SK-N-MC (cell line): ENCODE measurements around the gene SMIM29.

Experiments
- DNase-seq: peaks from one replicate; pipeline ENCODE4 v3.0.0-alpha.2; 2011; ENCODE audit warnings: low read depth, low spot score
- H3K27ac ChIP-seq: fragments of 200-600 bp; sonication (generic); 2 replicates; pipeline ENCODE4 v1.5.1; 2016; ENCODE audit warnings: mixed run types
- H3K36me3 ChIP-seq: fragments of 200-600 bp; sonication (generic); 2 replicates; pipeline ENCODE4 v1.6.1; 2017; ENCODE audit warnings: antibody characterized with exemption, low read length, mixed read lengths; ENCODE audit not compliant: insufficient read depth
- H3K4me3 ChIP-seq: fragments of 200-600 bp; sonication (generic); 2 replicates; pipeline ENCODE4 v1.5.1; 2016
- H3K9ac ChIP-seq: fragments of 200-600 bp; sonication (generic); 2 replicates; pipeline ENCODE4 v1.8.0; 2017; ENCODE audit warnings: mixed run types, mixed read lengths; ENCODE audit not compliant: insufficient read length
- H3K9me3 ChIP-seq: fragments of 200-600 bp; sonication (generic); 2 replicates; pipeline ENCODE4 v1.6.1; 2017; ENCODE audit warnings: low read depth, mild to moderate bottlenecking, antibody characterized with exemption, low read length, moderate library complexity, mixed read lengths
- EZH2 ChIP-seq: fragments of 200-600 bp; sonication (generic); IDR thresholded peaks from one replicate; pipeline ENCODE4 v1.6.1; 2017; ENCODE audit warnings: antibody characterized with exemption
- FOXP2 ChIP-seq: optimal IDR thresholded peaks from 2 replicates; pipeline ENCODE3; 2011; ENCODE audit warnings: mild to moderate bottlenecking, moderate library complexity; ENCODE audit not compliant: insufficient read depth; ENCODE audit errors: extremely low read length, control extremely low read depth
- POLR2AphosphoS5 ChIP-seq: IDR thresholded peaks from 2 replicates; pipeline ENCODE4 v1.6.1; 2012; ENCODE audit warnings: mild to moderate bottlenecking, low read depth, low read length, borderline replicate concordance

Gene SMIM29

DNA sequence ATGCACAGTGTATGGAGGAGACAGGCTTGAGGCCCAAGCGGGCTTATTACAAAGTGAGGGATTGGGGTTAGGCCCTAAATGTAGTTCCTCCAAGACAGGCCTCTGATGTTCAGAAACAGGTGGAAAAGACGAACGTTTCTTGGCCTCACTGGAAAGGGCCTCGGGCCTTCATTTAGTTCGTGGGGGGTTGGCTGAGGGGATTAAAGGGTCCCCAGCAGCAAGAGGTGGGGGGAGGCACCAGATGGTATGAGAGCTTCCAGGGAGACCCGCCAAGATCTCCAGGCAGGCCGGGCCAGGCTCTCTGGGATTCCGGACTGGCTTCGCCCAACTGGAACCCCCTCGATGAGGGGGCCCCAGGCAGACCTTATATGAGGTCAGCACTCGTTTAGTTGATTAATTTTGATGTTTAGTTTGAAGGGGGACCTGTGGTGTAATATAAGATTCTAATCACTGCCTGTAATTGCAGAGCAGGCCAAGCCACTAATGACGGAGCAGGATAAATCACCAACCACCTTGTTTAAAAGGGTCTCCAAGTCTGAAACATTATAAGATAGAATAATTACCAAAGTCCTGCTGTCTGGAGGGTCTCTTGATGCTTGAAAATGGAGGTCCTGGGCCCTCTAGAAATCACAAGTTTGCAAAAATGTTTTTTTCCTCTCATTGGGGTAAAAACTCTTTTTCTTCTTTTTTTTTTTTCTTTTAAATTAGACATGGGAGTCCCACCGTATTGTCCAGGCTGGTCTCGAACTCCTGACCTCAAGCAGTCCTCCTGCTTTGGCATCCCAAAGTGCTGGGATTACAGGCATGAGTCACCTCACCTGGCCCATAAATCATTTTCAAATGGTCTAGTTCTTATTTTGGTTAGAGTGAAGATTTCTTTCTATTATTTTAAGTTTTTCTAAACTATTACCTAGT lies 10.0 kb downstream of the SMIM29 start:
- Histone ChIP-seq H3K27ac (peak overlapping the region; percentile 92), H3K36me3 (peaks cover 45% of the 10 kb centered on the region), H3K4me3 (peak overlapping the region; percentile 96), H3K9me3 (no peaks in the 10 kb centered on the region), H3K9ac (peak overlapping the region; percentile 98)
- TF ChIP-seq EZH2 (no peak), FOXP2 (no peak), POLR2AphosphoS5 (no peak; the same call in 1 of the 2 replicates)
- no peak for DNase-seq

DNA sequence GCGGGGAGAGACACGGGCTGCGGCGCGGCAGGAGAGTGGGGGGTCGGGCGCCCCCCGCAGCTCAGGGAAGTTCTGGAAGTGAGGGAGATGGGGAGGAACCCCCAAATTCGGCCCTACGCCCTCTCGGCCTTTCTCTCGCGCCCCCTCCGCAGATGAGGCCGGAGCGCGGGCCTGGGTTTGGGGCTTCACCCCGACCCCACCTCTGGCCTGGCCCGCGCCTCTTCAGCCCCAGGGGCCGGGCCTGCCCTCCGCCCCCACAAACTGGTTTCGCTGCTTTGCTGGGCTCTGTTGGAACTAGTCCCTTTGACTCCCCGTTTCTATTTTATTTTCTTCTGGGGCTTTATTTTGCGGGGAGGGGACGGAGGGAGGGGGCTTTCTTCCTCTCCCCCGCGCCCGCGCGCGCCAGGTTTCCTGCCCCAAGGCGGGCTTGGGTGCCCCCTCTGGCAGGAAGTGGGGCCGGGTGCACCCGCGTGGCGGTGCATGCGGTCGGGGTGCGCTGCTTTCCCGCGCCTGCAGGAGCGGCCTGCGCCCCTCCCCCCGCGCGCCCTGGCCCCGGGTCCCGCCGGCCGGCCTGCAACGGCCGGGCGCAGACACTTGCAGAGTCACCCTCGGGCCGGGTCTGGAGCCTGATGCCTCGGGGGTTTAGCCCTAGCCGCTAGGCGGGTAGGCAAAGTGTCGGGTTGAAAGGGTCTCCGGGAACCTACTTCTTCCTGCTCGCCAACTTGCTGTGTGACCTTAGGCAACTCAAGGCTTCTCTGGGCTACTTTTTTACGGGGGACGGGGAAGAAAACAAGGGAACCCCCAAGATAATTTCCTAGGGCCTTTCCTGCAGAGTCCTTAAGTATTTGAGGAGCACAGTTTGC lies 10.9 kb downstream of the SMIM29 start:
- no peak for DNase-seq
- Histone ChIP-seq H3K27ac (peak overlapping the region; percentile 92), H3K36me3 (peaks cover 37% of the 10 kb centered on the region), H3K4me3 (peak overlapping the region; percentile 96), H3K9me3 (no peaks in the 10 kb centered on the region), H3K9ac (peak overlapping the region; percentile 98)
- TF ChIP-seq EZH2: no peak
- peak; percentile 36 for TF ChIP-seq POLR2AphosphoS5

DNA sequence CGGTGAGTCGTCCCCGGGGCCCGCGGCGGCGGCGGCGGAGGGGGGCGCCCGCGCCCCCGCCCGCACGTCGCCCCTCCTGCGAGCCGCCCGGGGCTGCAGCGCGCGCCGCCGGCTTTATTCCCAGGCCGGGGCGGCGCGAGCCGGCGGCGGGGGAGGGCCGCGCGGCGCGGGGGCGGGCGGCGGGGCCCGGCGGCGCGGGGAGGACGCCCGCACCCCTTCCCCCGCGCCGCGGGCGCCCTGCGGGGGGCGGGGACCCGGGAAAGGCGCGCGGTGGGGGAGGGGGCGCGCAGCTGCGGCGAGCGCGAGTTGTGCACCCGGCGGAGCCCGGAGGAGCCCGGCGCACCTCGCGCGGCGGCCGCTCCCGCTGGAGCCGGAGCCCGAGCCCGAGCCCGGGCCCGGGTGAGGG lies 11.5 kb downstream of the SMIM29 start:
- H3K9me3 ChIP-seq: no peaks in the 10 kb centered on the region
- peak overlapping the region; percentile 92 for H3K27ac ChIP-seq
- DNase-seq: no peak
- peak overlapping the region; percentile 98 for H3K9ac ChIP-seq
- H3K4me3 ChIP-seq: peak overlapping the region; percentile 96
- no peak for TF ChIP-seq EZH2
- TF ChIP-seq FOXP2: no peak
- no peak; the same call in 1 of the 2 replicates for TF ChIP-seq POLR2AphosphoS5
- peaks cover 31% of the 10 kb centered on the region for H3K36me3 ChIP-seq

DNA sequence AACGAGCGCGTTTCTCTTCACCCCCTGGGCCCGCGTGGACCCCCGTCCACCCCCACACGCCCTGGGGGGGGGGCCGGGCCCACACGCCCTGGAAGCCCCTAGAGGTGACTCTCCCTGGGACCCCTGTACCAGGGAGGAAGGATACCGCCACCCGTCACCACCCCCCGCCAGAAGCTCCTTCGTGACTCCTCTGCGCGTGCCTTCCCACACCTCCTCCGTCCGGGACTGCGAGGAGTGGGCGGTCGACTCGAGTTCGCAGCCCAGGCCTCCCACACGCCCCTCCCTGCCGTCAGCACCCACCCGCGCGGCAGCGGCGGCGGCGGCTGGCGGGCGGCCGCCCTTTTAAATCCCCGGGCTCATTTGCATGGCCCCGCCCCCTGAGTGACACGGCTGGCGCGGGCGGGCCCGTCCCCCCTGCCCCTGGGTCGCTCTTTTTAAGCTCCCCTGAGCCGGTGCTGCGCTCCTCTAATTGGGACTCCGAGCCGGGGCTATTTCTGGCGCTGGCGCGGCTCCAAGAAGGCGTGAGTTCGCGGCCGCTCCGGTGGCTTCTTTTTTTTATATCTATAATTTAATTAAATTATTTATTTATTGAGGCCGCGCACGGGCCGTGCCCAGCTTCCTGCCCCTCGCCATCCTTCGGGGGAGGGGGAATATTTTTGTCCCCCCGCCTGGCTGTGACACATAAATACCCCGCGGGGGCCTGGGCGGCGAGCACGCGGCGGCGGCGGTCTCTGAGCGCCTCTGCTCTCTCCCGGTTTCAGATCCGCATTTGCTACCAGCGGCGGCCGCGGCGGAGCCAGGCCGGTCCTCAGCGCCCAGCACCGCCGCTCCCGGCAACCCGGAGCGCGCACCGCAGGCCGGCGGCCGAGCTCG lies 12.1 kb downstream of the SMIM29 start, which contains the start of gene HMGA1:
Gene HMGA1 (plus strand): TSS at position 431 of the 873 bp plus-strand sequence. CDS start 3,908 bp downstream, outside the sequence.
- Histone ChIP-seq H3K27ac (peak within 1 kb of the TSS; percentile 92), H3K9me3 (no peaks in the 10 kb centered on the region), H3K9ac (peak within 1 kb of the TSS; percentile 98), H3K36me3 (peaks cover 25% of the 10 kb centered on the region), H3K4me3 (peak within 1 kb of the TSS; percentile 96)
- TF ChIP-seq POLR2AphosphoS5 (peak; percentile 95), EZH2 (no peak), FOXP2 (no peak)
- DNase-seq: peak; percentile 26

DNA sequence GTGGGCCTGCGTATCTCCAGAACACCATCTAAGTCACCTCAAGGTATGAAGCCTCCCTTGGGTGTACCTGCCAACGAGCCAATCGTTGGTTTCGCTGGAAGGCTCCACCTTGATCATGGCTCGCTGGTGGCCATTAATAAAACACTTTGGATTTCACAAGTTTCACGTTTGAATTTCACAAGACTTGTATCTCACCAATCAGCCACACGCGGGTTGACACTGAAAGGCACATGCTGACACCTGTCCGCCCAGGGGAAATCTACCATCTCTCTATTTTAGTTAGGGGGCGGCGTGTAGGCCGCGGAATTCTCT lies 12.7 kb downstream of the SMIM29 start:
- TF ChIP-seq FOXP2 (no peak), EZH2 (no peak), POLR2AphosphoS5 (no peak)
- no peak overlapping the region for H3K27ac ChIP-seq

GRCh38 chr6:34235307-34236130 lies 13.3 kb downstream of the SMIM29 start:
- Histone ChIP-seq H3K36me3 (peaks cover 13% of the 10 kb centered on the region), H3K27ac (no peak overlapping the region), H3K4me3 (no peak overlapping the region), H3K9me3 (no peaks in the 10 kb centered on the region), H3K9ac (no peak overlapping the region)
- TF ChIP-seq POLR2AphosphoS5 (no peak), FOXP2 (no peak), EZH2 (no peak)
- DNase-seq: no peak

More for the DNA sequence above, 12.7 kb downstream of the SMIM29 start:
- Histone ChIP-seq H3K9ac (peak overlapping the region; percentile 55), H3K36me3 (peaks cover 19% of the 10 kb centered on the region), H3K9me3 (no peaks in the 10 kb centered on the region), H3K4me3 (peak overlapping the region; percentile 77)
- DNase-seq: no peak

DNA sequence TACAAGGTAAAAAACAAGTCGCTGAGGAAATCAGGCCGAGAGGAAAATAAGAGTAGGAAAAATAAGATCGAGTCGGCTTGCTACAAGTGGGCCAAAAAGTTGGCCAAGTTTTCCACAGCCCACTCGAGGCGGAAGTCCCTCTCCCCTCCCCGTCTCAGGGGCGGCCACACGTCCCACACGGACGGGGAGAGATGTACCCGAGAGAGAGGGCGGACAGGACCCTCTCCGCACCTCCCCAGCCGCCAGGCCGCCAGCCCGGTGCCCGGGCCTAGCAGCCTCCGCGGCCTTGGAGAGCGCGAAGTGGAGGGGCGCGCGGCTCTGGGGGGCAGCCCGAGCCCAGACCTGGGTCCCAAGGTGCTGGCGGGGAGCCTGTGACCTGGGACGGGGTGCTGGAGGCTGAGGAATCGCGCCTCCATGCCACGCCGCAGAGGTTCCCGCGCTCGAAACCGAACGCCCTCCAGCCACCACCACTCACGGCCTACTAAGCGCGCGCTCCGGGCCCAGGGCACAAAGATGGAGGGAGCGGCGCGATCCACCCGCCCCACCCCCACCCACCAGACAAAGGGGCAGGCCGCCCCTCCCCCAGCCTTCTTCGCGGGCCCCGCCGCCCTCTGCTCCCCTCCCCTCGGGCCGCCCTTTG lies 14.0 kb downstream of the SMIM29 start:
- no peak for DNase-seq
- Histone ChIP-seq H3K4me3 (no peak overlapping the region), H3K36me3 (peaks cover 6% of the 10 kb centered on the region), H3K27ac (no peak overlapping the region), H3K9ac (no peak overlapping the region), H3K9me3 (no peaks in the 10 kb centered on the region)
- no peak for TF ChIP-seq EZH2
- no peak for TF ChIP-seq POLR2AphosphoS5
- TF ChIP-seq FOXP2: no peak
